HG03457 (cell line): ENCODE data around the gene PPP2R3B.
"Not testable (repeated sequence)": the region's sequence is repeated elsewhere in the genome, so short reads cannot be mapped to it uniquely, and the experiment has no call there.

ENCODE experiments used
- ATAC-seq: cut with Tn5 transposase; IDR thresholded peaks from one replicate; pipeline ENCODE4 v1.9.1; 2021; ENCODE audit warnings: moderate number of reproducible peaks; ENCODE audit not compliant: unreplicated experiment

The PPP2R3B gene

GRCh38 chrX:353566-354535 is 32.9 kb downstream of the PPP2R3B start:
- ATAC-seq = no peak

GRCh38 chrX:352582-353314 is 34.0 kb downstream of the PPP2R3B start:
- ATAC-seq = no peak

- no peak for ATAC-seq
These were observed 34.5 kb downstream of the PPP2R3B start for GRCh38 chrX:352181-352580.

GRCh38 chrX:351736-352135 is 35.0 kb downstream of the PPP2R3B start:
- ATAC-seq = no peak

GRCh38 chrX:351324-351641 is 35.4 kb downstream of the PPP2R3B start:
- not testable (repeated sequence) for ATAC-seq

- no peak for ATAC-seq
These were observed 36.0 kb downstream of the PPP2R3B start for GRCh38 chrX:350534-351323.

GRCh38 chrX:350148-350533 is 36.6 kb downstream of the PPP2R3B start:
- no peak for ATAC-seq

GRCh38 chrX:349702-350101 is 37.0 kb downstream of the PPP2R3B start:
- no peak for ATAC-seq

GRCh38 chrX:349196-349595 is 37.5 kb downstream of the PPP2R3B start:
- no peak for ATAC-seq

GRCh38 chrX:348461-349117 is 38.1 kb downstream of the PPP2R3B start:
- ATAC-seq = no peak

GRCh38 chrX:347351-348117 is 39.2 kb downstream of the PPP2R3B start:
- no peak for ATAC-seq

GRCh38 chrX:346034-346813 is 40.5 kb downstream of the PPP2R3B start:
- ATAC-seq = no peak

- no peak for ATAC-seq
These were observed 41.4 kb downstream of the PPP2R3B start for GRCh38 chrX:345020-345925.

- no peak for ATAC-seq
These were observed 42.3 kb downstream of the PPP2R3B start for GRCh38 chrX:344371-344901.

- ATAC-seq = no peak
These were observed 45.1 kb downstream of the PPP2R3B start for GRCh38 chrX:341541-342101.

GRCh38 chrX:340641-341423 is 45.9 kb downstream of the PPP2R3B start:
- ATAC-seq = no peak

- ATAC-seq = no peak
These were observed 46.6 kb downstream of the PPP2R3B start for GRCh38 chrX:340121-340520.
